SK-N-SH treated with all-trans-retinoic acid at 6 μM for 48 hours (cell line): ENCODE results near the gene SLC35F5.

Source experiments
- ATAC-seq: fragments of 200-7000 bp; cut with Tn5 transposase; 3 replicates; pipeline ENCODE4 v1.9.1; 2020; ENCODE audit warnings: mild to moderate bottlenecking, moderate library complexity
- ARNTL ChIP-seq: fragments of 450-650 bp; formaldehyde crosslinking; IDR thresholded peaks from 2 replicates; pipeline ENCODE4 v1.5.0; 2020; ENCODE audit warnings: low read depth, mild to moderate bottlenecking, moderate library complexity, borderline replicate concordance
- BACH2 ChIP-seq: fragments of 250-450 bp; sonication (Bioruptor Pico); IDR thresholded peaks from 2 replicates; pipeline ENCODE4 v1.9.0; 2021; ENCODE audit warnings: mild to moderate bottlenecking, borderline replicate concordance
- CREB5 ChIP-seq: fragments of 250-450 bp; sonication (Bioruptor Pico); IDR thresholded peaks from 2 replicates; pipeline ENCODE4 v1.5.1; 2020; ENCODE audit warnings: low read depth, mild to moderate bottlenecking, moderate library complexity
- CSDC2 ChIP-seq: fragments of 250-450 bp; sonication (Bioruptor Pico); IDR thresholded peaks from 2 replicates; pipeline ENCODE4 v1.5.0; 2020; ENCODE audit warnings: mild to moderate bottlenecking, moderate library complexity
- ESRRG ChIP-seq: fragments of 250-450 bp; sonication (Bioruptor Pico); IDR thresholded peaks from 2 replicates; pipeline ENCODE4 v1.6.1; 2021; ENCODE audit warnings: mild to moderate bottlenecking
- GLIS3 ChIP-seq: fragments of 250-450 bp; sonication (Bioruptor Pico); IDR thresholded peaks from 2 replicates; pipeline ENCODE4 v1.5.0; 2020; ENCODE audit warnings: mild to moderate bottlenecking, moderate library complexity
- ISL1 ChIP-seq: fragments of 250-450 bp; sonication (Bioruptor Pico); IDR thresholded peaks from 2 replicates; pipeline ENCODE4 v2.1.2; 2022; ENCODE audit warnings: mild to moderate bottlenecking, moderate library complexity
- OSR1 ChIP-seq: fragments of 250-450 bp; sonication (Bioruptor Pico); IDR thresholded peaks from 2 replicates; pipeline ENCODE4 v1.8.0; 2022; ENCODE audit warnings: moderate library complexity, mild to moderate bottlenecking, inconsistent platforms
- PATZ1 ChIP-seq: fragments of 250-450 bp; sonication (Bioruptor Pico); IDR thresholded peaks from 2 replicates; pipeline ENCODE4 v1.8.0; 2020; ENCODE audit warnings: mild to moderate bottlenecking, moderate library complexity, borderline replicate concordance
- POU6F1 ChIP-seq: fragments of 250-450 bp; sonication (Bioruptor Pico); IDR thresholded peaks from 2 replicates; pipeline ENCODE4 v1.8.0; 2021; ENCODE audit warnings: low read depth, mild to moderate bottlenecking, moderate library complexity, borderline replicate concordance
- PPARA ChIP-seq: fragments of 250-450 bp; sonication (Bioruptor Pico); IDR thresholded peaks from 2 replicates; pipeline ENCODE4 v1.5.0; 2020; ENCODE audit warnings: mild to moderate bottlenecking, borderline replicate concordance
- RARB ChIP-seq: fragments of 250-450 bp; sonication (Bioruptor Pico); IDR thresholded peaks from 2 replicates; pipeline ENCODE4 v1.8.0; 2021; ENCODE audit warnings: mild to moderate bottlenecking, moderate library complexity
- SNAI2 ChIP-seq: fragments of 250-450 bp; sonication (Bioruptor Pico); IDR thresholded peaks from 2 replicates; pipeline ENCODE4 v1.5.0; 2020; ENCODE audit warnings: mild to moderate bottlenecking, moderate library complexity
- TCF4 ChIP-seq: fragments of 250-450 bp; sonication (Bioruptor Pico); IDR thresholded peaks from 2 replicates; pipeline ENCODE4 v1.8.0; 2021; ENCODE audit warnings: mild to moderate bottlenecking, moderate library complexity, borderline replicate concordance
- TOX ChIP-seq: fragments of 250-450 bp; sonication (Bioruptor Pico); IDR thresholded peaks from 2 replicates; pipeline ENCODE4 v1.8.0; 2021; ENCODE audit warnings: mild to moderate bottlenecking, moderate library complexity, borderline replicate concordance
- TSHZ2 ChIP-seq: fragments of 250-450 bp; sonication (Bioruptor Pico); IDR thresholded peaks from 2 replicates; pipeline ENCODE4 v1.5.0; 2020; ENCODE audit warnings: mild to moderate bottlenecking, moderate library complexity
- ZC3H10 ChIP-seq: fragments of 250-450 bp; sonication (Bioruptor Pico); IDR thresholded peaks from 2 replicates; pipeline ENCODE4 v1.5.1; 2021; ENCODE audit warnings: mild to moderate bottlenecking, moderate library complexity
- ZFP3 ChIP-seq: fragments of 250-450 bp; sonication (Bioruptor Pico); IDR thresholded peaks from 2 replicates; pipeline ENCODE4 v1.5.0; 2020; ENCODE audit warnings: mild to moderate bottlenecking, moderate library complexity
- ZFP30 ChIP-seq: fragments of 450-650 bp; formaldehyde crosslinking; IDR thresholded peaks from 2 replicates; pipeline ENCODE4 v1.5.0; 2022; ENCODE audit warnings: mild to moderate bottlenecking, moderate library complexity
- ZNF565 ChIP-seq: fragments of 450-650 bp; formaldehyde crosslinking; conservative IDR thresholded peaks from 2 replicates; pipeline ENCODE4 v1.5.0; 2020; ENCODE audit warnings: low read depth, mild to moderate bottlenecking, moderate library complexity
- ZNF70 ChIP-seq: fragments of 450-650 bp; formaldehyde crosslinking; IDR thresholded peaks from 2 replicates; pipeline ENCODE4 v1.5.0; 2020; ENCODE audit warnings: mild to moderate bottlenecking, moderate library complexity
- ZNF8 ChIP-seq: fragments of 450-650 bp; formaldehyde crosslinking; IDR thresholded peaks from 2 replicates; pipeline ENCODE4 v1.5.0; 2020; ENCODE audit warnings: mild to moderate bottlenecking, moderate library complexity

SLC35F5 gene

GRCh38 chr2:113784823-113785744 lies 28.6 kb upstream of the SLC35F5 start (continued):
- TF ChIP-seq BACH2 (no peak), GLIS3 (CRISPR knock-in tag) (no peak)

- no peak for ATAC-seq
- TF ChIP-seq OSR1 (CRISPR knock-in tag) (no peak), PATZ1 (no peak), ISL1 (no peak), RARB (no peak), SNAI2 (no peak), BACH2 (no peak), ZNF8 (CRISPR knock-in tag) (no peak), CSDC2 (no peak), ESRRG (no peak), ZFP30 (no peak), ZC3H10 (CRISPR knock-in tag) (no peak), GLIS3 (CRISPR knock-in tag) (no peak), PPARA (no peak), ARNTL (no peak), ZNF70 (no peak), TOX (CRISPR knock-in tag) (no peak), POU6F1 (no peak), TCF4 (CRISPR knock-in tag) (no peak), TSHZ2 (no peak), ZNF565 (CRISPR knock-in tag) (no peak)
Observed at GRCh38 chr2:113780472-113780871, 24.0 kb upstream of the SLC35F5 start.

- no peak for ATAC-seq
- no peak for TF ChIP-seq ZNF8 (CRISPR knock-in tag)
- no peak for TF ChIP-seq ZNF70
- TF ChIP-seq TCF4 (CRISPR knock-in tag): no peak
- TF ChIP-seq TSHZ2: no peak
- no peak for TF ChIP-seq POU6F1
- TF ChIP-seq ZFP30: no peak
- no peak for TF ChIP-seq ZFP3 (CRISPR knock-in tag)
- no peak for TF ChIP-seq TOX (CRISPR knock-in tag)
- TF ChIP-seq ESRRG: no peak
- no peak for TF ChIP-seq RARB
- TF ChIP-seq CREB5 (CRISPR knock-in tag): no peak
- TF ChIP-seq ZC3H10 (CRISPR knock-in tag): no peak
- no peak for TF ChIP-seq PPARA
Observed at GRCh38 chr2:113777371-113777770, 20.9 kb upstream of the SLC35F5 start.
